K562 treated with DMSO at 1 percent for 12 hours (cell line): ENCODE data around the gene NKAIN2. TPM values are rescaled to one million over a fixed set of nuclear protein-coding genes. Genes with fewer than 3 reads are reported as not detected.

Source experiments
- total RNA-seq: library from RNA; unstranded; fragments of 300-600 nt; gene quantifications from 2 replicates; pipeline ENCODE4 v1.2.3, GENCODE V29; 2022; ENCODE audit not compliant: insufficient read depth

NKAIN2 gene
- total RNA-seq: not detected in 2 replicates

GRCh38 chr6:123803504-123804013, at the start of gene NKAIN2:
NKAIN2 (plus strand) TSS chr6:123803865.

Other genes starting within 250 kb of the NKAIN2 start
- not detected in 2 replicates for gene TRDN, start 166.9 kb upstream of the NKAIN2 start, total RNA-seq